GM12878 (cell line): ENCODE results near the gene CYP1A2. TPM values are rescaled to one million over a fixed set of nuclear protein-coding genes. Genes with fewer than 3 reads are reported as not detected.

ENCODE experiments used
- ATF3 ChIP-seq: IDR thresholded peaks from 2 replicates; pipeline ENCODE4 v1.6.1; 2011; ENCODE audit warnings: low read depth, mild to moderate bottlenecking, low read length, moderate library complexity, borderline replicate concordance; ENCODE audit errors: extremely low read depth
- ATF7 ChIP-seq: fragments of 450-650 bp; IDR thresholded peaks from 2 replicates; pipeline ENCODE4 v1.6.1; 2016; ENCODE audit warnings: low read depth, mild to moderate bottlenecking
- BCL3 ChIP-seq: IDR thresholded peaks from 2 replicates; pipeline ENCODE4 v1.6.1; 2011; ENCODE audit warnings: borderline replicate concordance, low read depth, mild to moderate bottlenecking, moderate library complexity, low read length; ENCODE audit not compliant: insufficient read depth, poor library complexity, severe bottlenecking
- BRCA1 ChIP-seq: IDR thresholded peaks from 2 replicates; pipeline ENCODE4 v1.6.1; 2011; ENCODE audit warnings: low read depth, low read length, improper control_type of control experiment
- CEBPB ChIP-seq, 2 experiments: fragments of 150-350 bp in 1 of 2; IDR thresholded peaks; 2 replicates each; pipeline ENCODE4 v1.6.1; 2012 to 2014; ENCODE audit warnings: low read depth in 2 of 2, low read length in 2 of 2, borderline replicate concordance in 1 of 2, inconsistent platforms in 1 of 2
- CREB1 ChIP-seq: IDR thresholded peaks from 2 replicates; pipeline ENCODE4 v1.6.1; 2012; ENCODE audit warnings: low read depth, mild to moderate bottlenecking, inconsistent platforms
- EED ChIP-seq: sonication (generic); IDR thresholded peaks from 2 replicates; pipeline ENCODE4 v1.6.1; 2016; ENCODE audit warnings: antibody characterized with exemption, low read depth
- EGR1 ChIP-seq, 2 experiments: IDR thresholded peaks; 1 replicate in 1 of 2; 2 replicates in 1 of 2; pipeline ENCODE4 v1.6.1; 2011 to 2012; ENCODE audit warnings: low read depth in 2 of 2, low read length in 2 of 2, borderline replicate concordance in 1 of 2, mild to moderate bottlenecking in 1 of 2, moderate library complexity in 1 of 2
- EP300 ChIP-seq, 2 experiments: fragments of 150-350 bp in 1 of 2; IDR thresholded peaks; 2 replicates each; pipeline ENCODE4 v1.6.1; 2011 to 2012; ENCODE audit warnings: low read depth in 2 of 2, low read length in 2 of 2, borderline replicate concordance in 1 of 2, improper control_type of control experiment in 1 of 2, inconsistent platforms in 1 of 2; ENCODE audit not compliant: control insufficient read depth in 1 of 2
- ESRRA ChIP-seq: IDR thresholded peaks from 2 replicates; pipeline ENCODE4 v1.6.1; 2012; ENCODE audit warnings: mild to moderate bottlenecking, low read length, improper control_type of control experiment
- EZH2 ChIP-seq: IDR thresholded peaks from 2 replicates; pipeline ENCODE4 v1.6.1; 2012; ENCODE audit warnings: low read depth, mild to moderate bottlenecking, control low read depth, inconsistent platforms, low read length, borderline replicate concordance; ENCODE audit not compliant: control insufficient read depth
- FOXK2 ChIP-seq: fragments of 450-650 bp; IDR thresholded peaks from 2 replicates; pipeline ENCODE4 v1.6.1; 2017; ENCODE audit warnings: mild to moderate bottlenecking, moderate library complexity
- IKZF1 ChIP-seq: fragments of 450-650 bp; conservative IDR thresholded peaks from 2 replicates; pipeline ENCODE4 v1.6.1; 2017; ENCODE audit warnings: antibody characterized with exemption, mild to moderate bottlenecking
- LARP7 ChIP-seq: fragments of 450-650 bp; IDR thresholded peaks from 2 replicates; pipeline ENCODE4 v1.6.1; 2017; ENCODE audit warnings: mild to moderate bottlenecking
- MEF2B ChIP-seq: fragments of 450-650 bp; IDR thresholded peaks from 2 replicates; pipeline ENCODE4 v1.6.1; 2018; ENCODE audit warnings: mild to moderate bottlenecking, moderate library complexity; ENCODE audit not compliant: partially characterized antibody, poor library complexity, severe bottlenecking
- RBBP5 ChIP-seq: fragments of 200-600 bp; sonication (generic); conservative IDR thresholded peaks from 2 replicates; pipeline ENCODE4 v1.6.1; 2016
- RCOR1 ChIP-seq: conservative IDR thresholded peaks from 2 replicates; pipeline ENCODE4 v1.6.1; 2012; ENCODE audit warnings: low read depth, low read length, improper control_type of control experiment
- REST ChIP-seq: IDR thresholded peaks from 2 replicates; pipeline ENCODE4 v1.6.1; 2012; ENCODE audit warnings: mild to moderate bottlenecking, low read depth, low read length
- RUNX3 ChIP-seq: IDR thresholded peaks from 2 replicates; pipeline ENCODE4 v1.6.1; 2012; ENCODE audit warnings: low read length, inconsistent platforms
- SMAD1 ChIP-seq: fragments of 450-650 bp; IDR thresholded peaks from 2 replicates; pipeline ENCODE4 v1.6.1; 2018; ENCODE audit warnings: mild to moderate bottlenecking, low read depth; ENCODE audit not compliant: partially characterized antibody
- SMARCA5 ChIP-seq: fragments of 450-650 bp; IDR thresholded peaks from 2 replicates; pipeline ENCODE4 v1.6.1; 2017; ENCODE audit warnings: mild to moderate bottlenecking
- SUZ12 ChIP-seq: fragments of 200-600 bp; sonication (generic); IDR thresholded peaks from one replicate; pipeline ENCODE4 v1.6.1; 2018; ENCODE audit warnings: antibody characterized with exemption, mild to moderate bottlenecking; ENCODE audit not compliant: unreplicated experiment
- TBL1XR1 ChIP-seq: IDR thresholded peaks from 2 replicates; pipeline ENCODE4 v1.6.1; 2012; ENCODE audit warnings: low read depth, low read length, improper control_type of control experiment
- ZNF622 ChIP-seq: fragments of 450-650 bp; IDR thresholded peaks from 2 replicates; pipeline ENCODE4 v1.6.1; 2017; ENCODE audit warnings: mild to moderate bottlenecking, inconsistent platforms
- polyA plus RNA-seq, 11 experiments: library from polyadenylated mRNA; depleted of rRNA in 4 of 11; unstranded in 6 of 11; stranded (reverse) in 5 of 11; fragments of >200 nt; fragmentation: Nextera tagmentation in 4 of 11; fragmentation: Illumina TruSeq in 1 of 11; extraction: Ambion mirVana in 4 of 11; extraction: Trizol in 1 of 11; gene quantifications; 1 replicate in 1 of 11; 2 replicates in 10 of 11; pipeline versions ENCODE4 v1.2.1 to v1.2.3, GENCODE V29; 2011 to 2016; ENCODE audit warnings: inconsistent platforms in 2 of 11, missing spikeins in 2 of 11, low read depth in 1 of 11
- total RNA-seq, 4 experiments: library from RNA; depleted of rRNA in 3 of 4; stranded (reverse); fragments of >200 nt in 3 of 4; fragmentation: Illumina TruSeq in 1 of 4; extraction: Trizol in 1 of 4; gene quantifications; 2 replicates each; pipeline versions ENCODE4 v1.2.1 to v1.2.3, GENCODE V29; 2013 to 2021

CYP1A2 gene
- total and polyA plus RNA-seq, 10 of the 15 experiments (the other 5 are each of a cell fraction or from before 2014, with no cell fraction given): 0.03 to 0.09 (median 0.05) TPM; not detected in 7

DNA sequence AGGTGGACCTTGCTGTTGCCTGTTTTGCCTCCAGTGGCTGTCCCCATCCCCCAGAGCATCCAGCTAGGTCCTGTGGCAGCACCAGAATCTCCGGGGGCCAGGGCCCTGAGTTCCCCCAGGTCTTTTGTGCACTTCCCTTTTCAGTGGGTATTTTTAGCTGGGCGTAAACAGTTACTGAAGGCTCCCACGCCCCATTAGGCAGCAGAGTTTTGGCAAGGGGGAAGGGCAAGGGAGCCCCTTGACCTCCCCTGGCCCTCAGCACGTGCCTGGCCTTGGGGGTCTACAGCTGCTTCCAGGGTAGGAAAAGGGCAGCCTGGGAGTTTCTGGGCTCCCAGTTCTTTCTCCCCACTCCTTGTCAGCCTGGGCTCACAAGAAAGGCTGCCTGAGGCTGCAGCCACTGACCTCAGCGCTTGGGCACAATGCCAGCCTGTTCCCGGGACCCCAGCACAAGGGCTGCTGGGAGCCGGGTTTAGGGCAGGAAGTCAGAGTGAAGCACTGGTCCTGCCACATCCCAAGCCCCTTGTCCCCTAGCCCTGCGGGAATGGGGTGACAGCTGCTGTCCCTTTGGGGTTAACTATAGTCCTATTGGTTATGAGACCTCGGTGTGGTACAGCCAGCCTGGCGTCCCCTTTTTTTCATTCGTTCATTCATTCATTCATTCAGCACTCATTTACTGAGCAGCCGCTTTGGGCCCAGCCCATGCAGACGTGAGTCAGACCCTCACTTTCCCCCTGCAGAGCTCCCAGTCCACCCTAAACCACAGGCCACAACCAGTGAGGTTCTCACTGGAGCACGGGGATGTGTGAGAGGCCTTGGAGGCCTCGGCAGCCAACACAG lies 41.7 kb downstream of the CYP1A2 start (continued):
- TF ChIP-seq ATF3 (no peak), ZNF622 (no peak), ATF7 (peak; percentile 60; the same call in 1 of the 2 replicates), SUZ12 (no peak), LARP7 (peak; percentile 58; the same call in 1 of the 2 replicates), ESRRA (no peak), RBBP5 (no peak), IKZF1 (peak; percentile 97), EGR1 (IDR thresholded peaks at IDR 0.05; ENCODE audit: borderline replicate concordance in 1 of 2, low read depth in 2 of 2, low read length in 2 of 2) (peak in 1 of 2 experiments; percentile 44; a peak in 1 of 3 replicates), EP300 (IDR thresholded peaks at IDR 0.05; ENCODE audit: borderline replicate concordance in 1 of 2, control insufficient read depth in 1 of 2, low read depth in 2 of 2, low read length in 2 of 2) (peak; percentile 69 to 88; a peak in 2 of 4 replicates), EZH2 (no peak), REST (no peak), CREB1 (no peak), MEF2B (peak; percentile 96), EED (peak; percentile 94), TBL1XR1 (peak; percentile 74; the same call in 1 of the 2 replicates), FOXK2 (no peak), BCL3 (no peak), BRCA1 (no peak), RCOR1 (peak; percentile 81; the same call in 1 of the 2 replicates), CEBPB (IDR thresholded peaks at IDR 0.05; ENCODE audit: borderline replicate concordance in 1 of 2, low read depth in 2 of 2, low read length in 2 of 2) (no peak), SMAD1 (no peak), SMARCA5 (no peak), RUNX3 (no peak)
